HG03565 (cell line): ENCODE measurements around the gene STN1.

Source experiments
- ATAC-seq: cut with Tn5 transposase; IDR thresholded peaks from one replicate; pipeline ENCODE4 v1.9.1; 2021; ENCODE audit warnings: mild to moderate bottlenecking, moderate library complexity; ENCODE audit not compliant: unreplicated experiment

STN1 gene, protein sequence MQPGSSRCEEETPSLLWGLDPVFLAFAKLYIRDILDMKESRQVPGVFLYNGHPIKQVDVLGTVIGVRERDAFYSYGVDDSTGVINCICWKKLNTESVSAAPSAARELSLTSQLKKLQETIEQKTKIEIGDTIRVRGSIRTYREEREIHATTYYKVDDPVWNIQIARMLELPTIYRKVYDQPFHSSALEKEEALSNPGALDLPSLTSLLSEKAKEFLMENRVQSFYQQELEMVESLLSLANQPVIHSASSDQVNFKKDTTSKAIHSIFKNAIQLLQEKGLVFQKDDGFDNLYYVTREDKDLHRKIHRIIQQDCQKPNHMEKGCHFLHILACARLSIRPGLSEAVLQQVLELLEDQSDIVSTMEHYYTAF

DNA sequence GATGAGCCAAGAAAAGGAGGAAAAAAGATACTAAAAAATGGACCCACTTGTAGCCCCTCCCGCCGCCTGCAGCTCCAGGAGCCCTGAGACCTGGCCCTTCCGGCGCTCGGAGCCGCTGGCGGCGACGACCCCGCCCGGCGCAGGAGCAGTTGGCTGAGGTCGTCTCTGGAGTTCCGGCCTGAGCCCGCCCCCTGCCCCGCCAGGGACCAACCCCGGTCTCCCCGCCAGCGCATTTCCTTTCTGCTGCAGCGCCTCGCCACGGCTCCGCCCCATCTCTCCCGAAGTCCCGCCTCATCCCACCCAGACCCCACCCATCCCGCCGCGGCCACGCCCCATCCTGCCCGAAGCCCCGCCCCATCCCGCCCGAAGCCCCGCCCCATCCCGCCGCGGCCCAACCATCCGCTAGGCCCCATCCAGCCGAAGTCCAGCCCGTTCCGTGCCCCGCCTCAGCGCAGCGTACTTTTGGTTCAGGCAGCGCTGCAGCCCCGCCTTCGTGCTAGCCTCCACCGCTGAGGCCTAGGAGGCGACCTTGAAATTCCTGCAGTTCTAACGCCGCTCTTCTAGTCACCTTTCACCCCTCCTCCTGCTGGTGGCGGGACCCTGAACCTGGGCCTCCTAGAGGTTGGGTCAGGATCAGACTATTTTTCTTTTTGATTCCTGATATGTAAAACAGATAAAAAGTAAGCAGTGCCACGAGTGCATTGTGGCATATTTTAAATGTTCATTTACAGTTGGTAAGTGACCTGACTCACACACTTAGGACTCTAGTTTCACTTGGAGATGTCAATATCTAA, at the start of gene STN1:
STN1 (minus strand) TSS at position 132 of the 794 bp plus-strand sequence. CDS start 590 bp downstream, outside the sequence.
- ATAC-seq: peak; percentile 80

DNA sequence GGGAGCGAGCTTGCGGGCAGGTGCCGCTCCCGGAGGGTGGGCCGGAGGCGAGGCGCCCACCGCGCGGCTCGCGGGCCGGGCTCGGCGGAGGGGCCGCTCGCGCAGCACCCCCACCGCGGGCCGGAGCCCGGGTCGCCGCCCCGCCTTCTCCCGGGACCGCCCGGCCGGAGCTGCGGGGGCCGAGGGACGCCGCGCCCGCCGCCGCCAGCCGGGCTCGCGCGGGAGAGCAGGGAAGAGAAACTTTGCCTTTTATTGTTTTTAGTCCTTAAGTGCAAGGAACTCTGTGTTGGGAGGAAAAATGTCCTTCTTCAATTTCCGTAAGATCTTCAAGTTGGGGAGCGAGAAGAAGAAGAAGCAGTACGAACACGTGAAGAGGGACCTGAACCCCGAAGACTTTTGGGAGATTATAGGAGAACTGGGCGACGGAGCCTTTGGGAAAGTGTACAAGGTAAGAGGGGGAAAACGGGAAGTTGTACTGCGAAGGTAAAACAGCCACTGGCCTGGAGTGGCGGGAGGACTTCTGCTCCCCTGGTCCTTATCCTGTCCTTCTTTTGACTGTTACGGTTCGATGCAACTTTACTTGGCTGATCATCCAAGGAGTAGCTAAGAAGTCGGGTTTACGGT, 49.6 kb upstream of the STN1 start:
- peak; percentile 28 for ATAC-seq

GRCh38 chr10:103966671-103967447, 48.9 kb upstream of the STN1 start, which contains the start of gene SLK:
SLK (plus strand) TSS chr10:103967140; CDS start chr10:103967746, 606 bp downstream.
- peak; percentile 68 for ATAC-seq

DNA sequence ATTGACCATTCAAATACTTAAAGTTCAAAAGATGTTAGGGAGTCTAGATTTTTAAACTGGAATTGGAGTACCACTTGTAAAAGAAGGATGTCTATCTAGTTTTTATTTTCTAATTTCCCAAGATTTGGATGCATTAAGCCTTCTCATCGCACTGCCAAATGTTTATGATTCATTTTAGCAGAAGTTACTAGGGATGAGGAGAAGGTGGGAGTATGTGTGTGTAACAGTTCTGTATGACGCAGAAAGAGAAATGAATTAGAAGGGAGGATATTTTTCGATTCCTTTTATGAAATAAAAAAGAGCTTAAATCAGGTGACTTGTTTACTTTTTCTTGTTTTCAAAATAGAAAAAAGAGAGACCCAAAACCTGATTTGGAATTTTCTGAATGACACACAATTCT, 42.1 kb upstream of the STN1 start:
- no peak for ATAC-seq

GRCh38 chr10:103958996-103959395, 41.0 kb upstream of the STN1 start:
- ATAC-seq: no peak

GRCh38 chr10:103954543-103954942, 36.6 kb upstream of the STN1 start:
- no peak for ATAC-seq

DNA sequence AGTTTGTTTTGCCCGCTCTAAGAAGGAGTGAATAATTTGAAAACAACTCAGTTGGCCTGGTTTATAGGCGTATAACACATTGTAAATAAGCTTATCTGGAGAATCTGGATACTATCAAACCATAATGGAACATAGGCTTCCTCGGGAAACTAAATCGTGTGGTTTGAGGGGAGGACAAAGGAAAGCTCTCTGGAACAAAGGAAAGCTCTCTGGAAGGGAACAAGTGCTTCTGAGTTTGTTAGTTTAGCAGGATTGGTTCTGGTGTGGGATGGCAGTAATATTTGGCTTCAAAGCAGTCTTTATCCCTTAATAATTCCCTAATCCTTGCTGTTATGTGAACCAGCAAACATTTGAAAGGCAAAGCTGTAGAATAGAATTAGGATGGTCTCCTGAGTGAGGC, 34.0 kb upstream of the STN1 start:
- ATAC-seq: no peak

GRCh38 chr10:103951183-103951582, 33.2 kb upstream of the STN1 start:
- ATAC-seq: no peak

DNA sequence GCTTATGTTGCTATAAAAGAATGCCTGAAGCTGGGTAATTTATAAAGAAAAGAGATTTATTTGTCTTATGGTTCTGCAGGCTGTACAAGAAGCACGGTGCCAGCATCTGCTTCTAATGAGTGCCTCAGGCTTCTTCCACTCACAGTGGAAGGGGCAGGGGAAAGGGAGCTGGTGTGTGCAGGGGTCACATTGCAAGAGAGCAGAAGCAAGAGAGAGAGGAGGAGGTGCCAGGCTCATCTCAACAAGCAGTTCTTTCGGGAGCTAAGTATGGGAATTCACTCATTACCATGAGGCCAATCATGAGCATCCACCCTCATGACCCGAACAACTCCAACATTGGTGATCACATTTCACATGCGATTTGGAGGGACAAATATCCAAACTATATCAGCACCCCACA, 31.7 kb upstream of the STN1 start:
- no peak for ATAC-seq

DNA sequence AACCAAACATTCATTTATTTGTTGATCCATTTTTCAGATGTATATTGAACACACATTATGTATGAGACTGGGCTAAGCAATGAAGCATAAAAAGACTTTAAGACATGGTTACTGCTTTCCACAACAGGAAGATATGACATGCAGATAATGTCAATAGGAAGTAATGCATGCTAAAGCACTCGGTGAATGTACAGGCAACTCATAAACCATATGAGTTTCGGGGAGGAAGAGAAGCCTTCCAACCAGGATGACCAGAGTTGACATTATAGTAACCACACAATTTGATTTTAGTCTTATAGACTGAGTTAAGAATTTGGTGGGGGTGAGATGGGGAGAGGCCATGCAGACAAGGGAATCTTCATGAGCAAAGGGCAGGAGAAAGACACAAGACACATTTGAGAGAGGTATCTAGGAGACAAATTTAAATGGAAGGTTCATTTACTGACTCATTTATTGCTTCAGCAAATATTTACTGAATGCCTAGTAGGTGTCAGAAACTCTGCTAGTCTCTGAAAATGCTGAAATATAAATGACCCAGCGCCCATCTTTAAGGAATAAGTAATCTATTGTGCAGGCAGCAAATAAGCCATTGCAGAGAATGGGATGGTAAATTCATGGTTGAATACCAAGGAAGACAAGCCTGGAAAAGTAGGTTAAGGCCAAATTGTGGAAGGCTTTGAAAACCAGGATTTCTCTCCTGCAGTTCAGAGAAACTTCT, 30.0 kb upstream of the STN1 start:
- ATAC-seq: no peak

GRCh38 chr10:103942866-103943265, 24.9 kb upstream of the STN1 start:
- no peak for ATAC-seq

- no peak for ATAC-seq
Observed at GRCh38 chr10:103941801-103942200, 23.8 kb upstream of the STN1 start.

DNA sequence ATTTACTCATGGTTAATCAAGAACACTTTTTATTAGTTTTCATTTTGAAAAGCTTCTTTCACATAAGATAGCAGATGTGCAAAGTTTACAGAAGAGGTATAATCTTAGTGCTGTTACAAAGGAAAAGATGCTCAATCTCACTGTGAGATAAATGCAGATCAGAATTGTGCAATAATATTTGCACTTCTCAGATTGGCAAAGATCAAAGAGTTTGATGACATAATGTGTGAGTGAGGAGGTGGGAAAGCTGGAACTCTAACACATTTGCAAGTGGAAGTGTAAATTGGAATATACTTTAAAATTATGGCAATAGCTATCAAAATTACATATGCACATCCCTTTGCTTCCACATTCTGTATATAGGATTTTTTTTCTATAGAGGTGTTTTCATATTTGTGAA, 21.5 kb upstream of the STN1 start:
- ATAC-seq: no peak

DNA sequence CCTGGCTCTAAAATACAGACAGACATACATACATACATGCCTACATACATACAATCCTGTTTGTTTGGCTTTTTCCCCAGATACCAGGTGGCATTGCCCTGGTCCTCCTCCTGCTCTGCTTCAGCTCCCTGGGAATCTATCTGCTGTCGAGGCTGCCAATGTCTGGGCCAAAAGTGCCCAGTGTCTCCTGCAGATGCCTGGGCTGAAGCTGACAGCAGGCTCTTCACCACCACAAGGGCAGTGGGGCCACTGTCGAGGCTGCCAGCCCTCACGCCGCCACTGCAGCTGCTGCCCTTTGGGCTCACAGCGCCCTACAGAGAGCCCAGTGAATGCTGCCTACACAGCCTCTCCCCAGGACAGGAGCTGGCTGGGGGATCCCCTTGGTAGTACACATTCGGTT, 18.0 kb upstream of the STN1 start:
- no peak for ATAC-seq

- ATAC-seq: no peak
Observed at GRCh38 chr10:103934308-103934707, 16.3 kb upstream of the STN1 start.

DNA sequence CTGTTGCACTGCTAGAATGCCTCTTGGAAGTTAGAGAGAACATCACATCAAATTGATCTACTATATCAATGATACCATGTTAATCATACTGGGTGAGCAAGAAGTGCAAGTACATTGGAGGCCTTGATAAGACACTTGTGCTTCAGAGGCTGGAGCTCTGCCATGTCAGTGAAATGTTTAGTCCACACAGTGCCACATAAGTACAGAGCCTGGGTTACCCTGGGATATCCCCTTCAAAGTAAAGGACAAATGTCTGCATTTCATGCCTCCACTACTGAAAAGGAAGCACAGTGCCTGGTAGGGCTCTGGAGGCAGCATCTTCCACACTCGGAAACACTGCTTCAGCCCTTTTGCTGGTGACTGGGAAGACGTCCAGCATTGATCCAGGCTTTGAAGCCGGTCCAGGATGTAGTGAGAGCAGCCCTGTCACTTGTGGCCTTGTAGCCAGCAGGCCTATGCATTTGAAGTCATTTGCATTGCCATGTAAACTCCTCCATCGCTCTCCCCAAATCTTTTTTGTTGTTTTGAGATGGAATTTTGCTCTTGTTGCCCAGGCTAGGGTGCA, 15.7 kb upstream of the STN1 start:
- no peak for ATAC-seq

GRCh38 chr10:103932971-103933370, 15.0 kb upstream of the STN1 start:
- ATAC-seq: no peak

- no peak for ATAC-seq
Observed at GRCh38 chr10:103932271-103932670, 14.3 kb upstream of the STN1 start.

DNA sequence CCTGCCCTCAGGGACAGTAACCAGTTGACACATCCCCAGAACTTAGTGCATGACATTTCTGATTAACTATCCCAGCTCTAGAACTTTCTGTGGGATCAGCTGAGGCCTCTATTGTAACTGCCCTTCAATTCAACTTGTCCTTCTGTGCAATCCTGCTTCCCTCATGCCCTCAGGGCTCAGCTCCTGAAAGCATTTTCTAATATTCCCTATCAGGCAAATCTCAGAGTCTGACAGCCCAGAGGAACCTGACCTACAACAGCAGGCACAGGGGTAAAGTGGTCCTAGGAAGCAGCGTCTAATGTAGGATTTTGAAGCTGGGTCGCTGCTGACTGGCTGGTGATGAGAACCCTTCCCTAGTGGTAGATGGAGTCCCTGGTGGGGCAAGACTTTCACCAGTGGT, 13.6 kb upstream of the STN1 start:
- ATAC-seq: no peak

DNA sequence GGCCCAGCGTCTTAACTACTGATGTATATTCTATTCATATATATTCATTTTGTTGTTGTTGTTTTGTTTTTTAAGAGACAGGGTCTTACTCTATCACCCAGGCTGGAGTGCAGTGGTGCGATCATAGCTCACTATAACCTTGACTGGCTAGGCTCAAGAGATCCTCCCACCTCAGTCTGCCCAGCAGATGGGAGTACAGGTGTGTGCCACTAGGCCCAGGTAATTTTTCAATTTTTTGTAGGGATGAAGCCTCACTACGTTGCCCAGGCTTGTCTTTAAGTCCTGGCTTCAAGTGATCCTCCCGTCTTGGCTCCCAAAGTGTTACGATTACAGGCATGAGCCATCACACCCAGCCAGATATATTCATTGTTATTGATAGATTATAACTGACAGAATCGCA, 12.9 kb upstream of the STN1 start:
- ATAC-seq: no peak
